Right ventricle myocardium inferior (tissue), 1 donor: ENCODE data around the gene SLC38A9. TPM values are rescaled to one million over a fixed set of nuclear protein-coding genes. Genes with fewer than 3 reads are reported as not detected.
A peak's percentile ranks its signal among the peaks of the same experiment; 100 is the strongest.
"Not testable (repeated sequence)": the region's sequence is repeated elsewhere in the genome, so short reads cannot be mapped to it uniquely, and the experiment has no call there.

Experiments used
- ATAC-seq: fragments of 200-7000 bp; cut with Tn5 transposase; one replicate; pipeline ENCODE4 v1.9.1; 2020; ENCODE audit warnings: mild to moderate bottlenecking, moderate library complexity
- DNase-seq: peaks from one replicate; pipeline ENCODE4 v3.0.0; 2021; ENCODE audit errors: missing footprints
- intact Hi-C: fragments of 100-400 bp; cut with DNase I; formaldehyde crosslinking; loops from one replicate; pipeline ENCODE4 v1.11.0; 2022
- total RNA-seq: library from RNA; stranded (reverse); fragmentation: NEBNext Ultra II Directional; extraction: Animal tissue kit (Norgen Biotek cat#: 25700); gene quantifications from one replicate; pipeline ENCODE4 v1.2.1, GENCODE V29; 2021
- donor health status: DM: no; HTN: yes; CAD: no; lungs with severe emphysema.

Gene SLC38A9
- total RNA-seq, 1 donor from 2014 or later, result 7.9 TPM

- DNase-seq (no peak), ATAC-seq (no peak)
- intact Hi-C loops, result no loop called here
Measured at GRCh38 chr5:55624841-55625588, 87.1 kb downstream of the SLC38A9 start.

DNA sequence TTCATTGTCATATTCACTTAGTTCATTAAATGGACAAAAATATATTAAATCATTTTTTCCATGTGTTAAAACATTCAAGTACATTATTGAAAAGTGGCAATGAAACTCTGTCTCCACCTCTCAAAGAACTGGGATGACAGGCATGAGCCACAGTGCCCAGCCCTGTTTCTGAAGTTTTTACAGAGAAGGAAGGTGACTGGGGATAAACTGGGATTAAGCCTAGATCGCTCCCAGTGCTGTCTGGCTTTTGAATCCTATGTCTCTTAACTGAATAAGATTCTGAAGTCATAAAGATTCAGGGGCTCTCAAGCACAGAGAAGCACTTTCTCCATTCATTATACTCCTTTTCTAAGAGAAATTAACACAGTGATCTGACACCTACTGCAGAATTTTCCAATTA is 88.3 kb downstream of the SLC38A9 start:
- DNase-seq (no peak), ATAC-seq (no peak)
- intact Hi-C loops, result no loop called here

DNA sequence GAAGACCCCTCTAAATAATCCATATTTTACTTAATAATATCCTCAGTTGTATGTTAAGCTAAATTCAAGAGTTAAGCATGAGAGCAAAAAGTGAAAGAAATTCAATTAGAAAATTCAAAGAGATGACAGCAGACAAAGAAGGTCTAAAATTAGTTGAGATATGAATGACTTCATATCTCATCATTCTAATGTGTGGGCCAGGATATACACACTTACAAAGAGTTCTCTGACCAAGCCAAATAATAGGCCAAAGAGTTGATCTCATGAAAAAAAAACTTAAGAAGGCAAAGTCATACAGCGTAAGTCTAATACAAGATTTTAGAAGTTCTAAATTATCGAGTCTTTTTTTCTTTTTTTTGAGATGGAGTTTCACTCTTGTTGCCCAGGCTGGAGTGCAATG is 89.7 kb downstream of the SLC38A9 start:
- DNase-seq (no peak), ATAC-seq (peak; percentile 37)
- intact Hi-C loops, result no loop called here

DNA sequence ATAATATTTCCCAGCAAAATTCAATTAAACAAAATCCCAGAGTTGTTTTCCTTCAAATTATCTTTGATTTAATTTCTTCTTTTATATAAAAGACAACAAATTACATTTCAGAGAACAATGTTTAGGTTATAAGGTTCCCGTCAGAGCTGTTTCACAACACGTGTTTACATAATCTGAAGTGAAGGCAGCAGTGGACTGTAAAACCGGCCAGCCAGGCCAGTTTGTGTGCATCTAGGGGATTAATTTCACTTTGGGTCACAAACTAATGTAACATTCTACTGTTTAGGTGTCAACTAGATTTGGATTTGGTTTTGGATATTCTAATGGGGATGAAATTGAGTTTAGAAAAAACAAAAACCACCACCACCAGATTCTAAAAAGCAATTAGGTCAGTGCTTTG is 90.9 kb downstream of the SLC38A9 start:
- DNase-seq, result no peak
- intact Hi-C loops, result no loop called here
- ATAC-seq, result no peak

- no peak for DNase-seq
- intact Hi-C loops, result no loop called here
- no peak for ATAC-seq
Measured at GRCh38 chr5:55620766-55621160, 91.4 kb downstream of the SLC38A9 start.

DNA sequence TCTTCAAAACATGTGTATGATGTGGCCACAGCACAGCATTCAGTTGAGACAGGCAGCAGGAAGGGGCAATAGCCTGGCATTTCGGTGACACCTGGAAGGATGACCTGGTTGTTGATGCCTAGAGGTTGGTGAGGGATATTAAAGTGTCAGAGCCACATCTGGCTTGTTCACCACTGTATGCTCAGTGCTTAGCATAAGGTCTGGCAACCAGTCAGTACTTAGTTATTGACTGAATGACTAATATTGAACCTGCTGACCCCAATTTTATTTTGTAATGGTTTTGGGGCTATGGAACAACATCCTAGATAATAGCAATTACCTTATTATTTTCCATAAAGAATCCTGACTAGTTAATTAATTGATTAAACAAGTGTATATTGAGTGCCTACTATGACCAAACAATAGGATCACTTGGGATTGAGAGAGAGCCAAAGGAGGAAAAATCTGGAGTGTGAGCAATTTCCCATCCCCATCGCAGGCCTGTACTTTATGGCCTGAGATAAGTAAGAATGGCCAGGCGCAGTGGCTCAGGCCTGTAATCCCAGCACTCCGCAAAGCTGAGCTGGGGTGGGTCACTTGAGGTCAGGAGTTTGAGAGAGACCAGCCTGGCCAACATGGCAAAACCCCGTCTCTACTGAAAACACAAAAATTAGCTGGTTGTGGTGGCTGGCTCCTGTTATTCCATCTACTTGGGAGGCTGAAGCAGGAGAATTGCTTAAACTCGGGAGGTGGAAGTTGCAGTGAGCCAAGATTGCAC is 91.9 kb downstream of the SLC38A9 start:
- DNase-seq (no peak), ATAC-seq (no peak)
- intact Hi-C loops, result no loop called here

DNA sequence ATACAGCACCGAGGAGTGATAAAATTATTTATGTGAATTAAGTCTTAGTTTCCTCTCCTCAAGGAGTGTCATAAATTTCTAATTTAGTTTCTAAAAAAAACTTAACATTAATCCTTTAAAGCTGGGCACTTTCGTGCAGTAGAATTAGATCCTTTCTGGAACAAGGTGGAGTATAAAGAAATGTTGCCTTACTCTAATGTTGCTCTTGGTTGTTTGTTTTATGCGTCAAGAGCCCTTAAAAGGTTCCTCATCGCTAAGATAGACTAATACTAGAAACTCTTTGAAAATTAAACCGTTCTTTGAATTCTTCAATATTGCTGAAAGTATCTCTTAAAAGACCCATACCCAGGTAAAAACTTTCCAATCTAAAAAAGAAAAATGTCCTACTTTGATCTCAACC is 93.8 kb downstream of the SLC38A9 start:
- ATAC-seq (no peak), DNase-seq (no peak)
- intact Hi-C loops, result no loop called here

- intact Hi-C loops, result no loop called here
- ATAC-seq, result no peak
- DNase-seq, result no peak
Measured at GRCh38 chr5:55613112-55613868, 98.8 kb downstream of the SLC38A9 start.

DNA sequence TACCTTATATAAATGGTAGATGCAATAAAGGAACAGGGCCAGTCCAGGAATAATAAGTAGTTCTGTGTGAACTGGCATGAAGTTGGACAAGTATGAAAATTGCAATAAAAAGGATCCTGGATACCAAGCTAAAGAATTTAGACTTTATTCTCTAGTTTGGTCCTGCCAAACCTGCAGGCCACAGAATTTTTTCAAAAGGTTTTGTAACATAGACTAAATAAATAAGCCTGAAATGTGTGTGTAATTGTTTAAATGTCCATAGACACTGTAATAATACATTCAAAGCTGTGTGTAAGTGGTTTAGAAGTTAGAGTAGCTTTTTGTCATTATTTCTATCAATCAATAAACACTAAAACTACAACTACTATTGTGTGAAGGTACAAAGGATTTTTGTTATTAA is 101.6 kb downstream of the SLC38A9 start:
- no peak for DNase-seq

GRCh38 chr5:55609413-55609812 is 102.7 kb downstream of the SLC38A9 start:
- DNase-seq (no peak), ATAC-seq (no peak)
- intact Hi-C loops, result no loop called here

More for the DNA sequence above, 101.6 kb downstream of the SLC38A9 start:
- ATAC-seq, result no peak
- intact Hi-C loops, result no loop called here

GRCh38 chr5:55608595-55609349 is 103.4 kb downstream of the SLC38A9 start:
- intact Hi-C loops, result no loop called here
- ATAC-seq (no peak), DNase-seq (no peak)

- intact Hi-C loops, ATAC-seq, DNase-seq: not testable (repeated sequence)
Measured at GRCh38 chr5:55607309-55607708, 104.8 kb downstream of the SLC38A9 start.

DNA sequence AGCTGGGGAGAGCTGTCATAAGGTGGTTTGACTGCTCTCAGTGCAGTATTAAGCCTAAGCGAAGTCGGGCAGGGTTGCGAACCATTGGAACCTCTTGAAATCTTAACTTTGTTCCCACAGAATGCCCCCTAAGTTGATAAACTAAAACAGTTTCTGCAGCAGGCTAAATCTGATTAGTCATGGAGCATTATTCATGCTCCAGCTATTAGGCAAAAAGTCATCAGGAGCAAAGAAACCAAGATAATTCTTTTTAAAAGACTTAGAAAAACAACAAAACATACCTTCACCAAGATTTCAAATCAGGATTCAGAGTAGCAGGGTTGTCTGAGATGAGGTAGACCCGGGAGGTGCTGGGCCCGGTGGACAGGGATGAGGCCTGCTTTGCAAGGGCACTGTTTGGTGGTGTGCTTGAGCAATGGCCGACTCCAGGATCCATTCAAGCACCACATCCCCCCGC is 107.5 kb downstream of the SLC38A9 start:
- DNase-seq (no peak), ATAC-seq (no peak)
- intact Hi-C loops, result loop anchor here (5.0 kb wide), 1 partner anchor 167 kb away; no protein-coding TSS in a partner anchor

DNA sequence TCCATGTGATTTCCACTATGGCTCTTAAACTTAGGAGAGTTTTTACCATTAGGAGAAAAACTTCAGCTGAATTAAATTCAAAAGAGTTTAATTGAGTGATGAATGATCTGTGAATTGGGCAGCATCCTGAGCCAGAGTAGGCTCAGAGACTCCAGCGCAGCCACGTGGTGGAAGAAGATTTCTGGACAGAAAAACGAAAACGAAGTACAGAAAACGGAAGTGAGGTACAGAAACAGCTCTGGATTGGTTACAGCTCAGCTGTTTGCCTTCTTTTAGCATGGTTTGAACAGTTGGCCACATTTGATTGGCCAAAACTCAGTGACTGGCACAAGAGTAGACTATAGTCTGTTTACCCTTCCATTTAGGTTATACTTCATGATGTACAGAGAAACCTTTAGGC is 108.2 kb downstream of the SLC38A9 start:
- intact Hi-C loops, result loop anchor here (2.0 to 5.0 kb wide), 2 partner anchors 29 to 167 kb away; no protein-coding TSS in a partner anchor
- no peak for DNase-seq
- no peak for ATAC-seq

DNA sequence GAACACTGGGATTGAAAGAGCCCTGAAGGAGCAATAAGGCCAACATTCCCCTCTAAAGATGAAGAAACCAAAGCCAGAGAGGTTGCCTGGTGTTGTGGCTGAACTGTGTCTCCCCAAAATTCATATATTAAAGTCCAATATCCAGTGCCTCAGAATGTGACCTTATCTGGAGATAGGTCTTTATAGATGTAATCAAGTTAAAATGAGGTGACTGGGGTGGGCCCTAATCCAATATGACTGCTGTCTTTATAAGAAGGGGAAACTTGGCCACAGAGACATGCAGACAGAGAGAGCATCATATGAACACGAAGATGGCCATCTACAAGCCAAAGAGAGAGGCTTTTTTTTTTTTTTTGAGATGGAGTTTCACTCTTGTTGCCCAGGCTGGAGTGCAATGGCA is 110.5 kb downstream of the SLC38A9 start:
- ATAC-seq, result no peak
- intact Hi-C loops, result loop anchor here (1.0 to 5.0 kb wide), 5 partner anchors 24 to 164 kb away; partner anchors contain the start of gene PLPP1
- DNase-seq, result no peak

DNA sequence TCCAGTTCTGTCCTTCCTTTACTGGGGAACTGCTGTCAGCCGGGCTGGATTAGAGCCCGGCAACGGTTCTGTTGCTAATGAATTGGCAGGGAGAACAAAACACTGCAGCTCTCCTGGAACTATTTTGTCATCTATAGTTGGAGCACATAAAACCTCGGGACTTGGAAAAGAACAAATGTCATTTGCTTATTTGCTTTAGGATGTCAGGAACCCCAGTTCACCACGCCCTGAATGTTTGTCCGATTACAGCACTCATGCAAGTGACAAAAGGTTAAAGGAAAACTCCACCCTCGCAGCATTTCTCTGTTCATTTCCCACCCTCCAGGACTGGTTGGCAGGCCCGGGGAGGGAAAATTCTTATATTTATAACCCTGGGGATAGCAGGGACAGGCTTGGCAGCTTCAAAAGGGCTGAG is 110.9 kb downstream of the SLC38A9 start:
- intact Hi-C loops, result loop anchor here (1.0 to 5.0 kb wide), 4 partner anchors 24 to 164 kb away; partner anchors contain the start of gene PLPP1
- DNase-seq (peak; percentile 86), ATAC-seq (peak; percentile 88)

DNA sequence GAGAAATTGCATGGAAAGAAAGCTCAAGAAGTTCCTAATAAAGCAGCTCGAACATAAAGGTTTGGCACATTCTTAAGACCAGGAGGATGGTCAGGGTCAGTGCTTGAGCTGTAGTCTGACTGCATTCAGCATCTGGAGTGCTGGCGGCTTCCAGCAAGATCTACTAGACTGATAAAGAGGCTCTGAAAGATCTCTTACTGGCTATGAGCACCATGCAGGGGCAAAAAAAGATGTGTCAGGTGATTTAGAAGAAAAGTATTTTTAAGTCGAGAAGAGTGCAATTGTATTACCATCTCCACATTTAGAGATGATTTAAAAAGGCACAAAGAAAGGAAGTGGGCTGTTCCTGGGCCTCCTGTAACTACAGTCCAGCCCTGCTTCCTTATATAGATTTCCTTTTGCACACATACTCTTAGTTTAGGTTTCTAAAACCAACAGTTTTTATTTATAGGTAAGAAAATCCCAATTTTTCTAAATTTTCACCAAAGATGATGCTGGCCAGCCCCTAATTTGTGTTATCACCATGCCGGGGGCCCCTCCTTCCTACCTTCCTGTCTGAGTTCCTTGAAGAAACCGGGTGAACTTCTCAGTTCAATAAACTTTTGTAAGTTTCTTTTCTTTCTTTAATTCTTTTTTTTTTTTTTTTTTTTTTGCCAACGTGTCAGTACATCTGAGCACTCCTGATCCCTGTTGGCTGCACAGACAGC is 111.5 kb downstream of the SLC38A9 start:
- ATAC-seq, result no peak
- intact Hi-C loops, result loop anchor here (1.0 to 5.0 kb wide), 4 partner anchors 23 to 163 kb away; partner anchors contain the start of gene PLPP1
- DNase-seq, result no peak

DNA sequence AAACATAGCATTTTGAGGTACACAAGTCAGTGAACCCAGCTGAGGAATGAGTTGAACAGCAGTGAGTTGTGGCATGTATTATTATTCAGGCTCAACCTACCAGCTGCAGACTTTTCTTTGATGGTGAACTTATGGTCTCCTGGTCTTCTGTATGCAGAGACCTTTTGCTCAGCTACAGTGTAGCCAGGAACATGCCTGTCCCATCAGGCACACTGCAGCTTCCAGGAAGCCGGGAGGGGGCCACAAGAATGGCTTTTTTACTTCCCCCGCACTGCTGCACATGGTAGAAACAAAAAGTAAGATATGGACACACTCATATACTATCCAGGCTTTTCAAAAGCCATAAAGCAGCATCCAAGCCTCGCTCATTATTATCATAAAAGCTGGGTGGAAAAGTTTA is 112.0 kb downstream of the SLC38A9 start:
- intact Hi-C loops, result loop anchor here (2.0 to 5.0 kb wide), 2 partner anchors 91 to 163 kb away; no protein-coding TSS in a partner anchor
- ATAC-seq (no peak), DNase-seq (no peak)
